Smooth muscle cell (in vitro differentiated cells): Measurements from ENCODE around the gene MYO10. TPM values are rescaled to one million over a fixed set of nuclear protein-coding genes. Genes with fewer than 3 reads are reported as not detected.
A peak's percentile ranks its signal among the peaks of the same experiment; 100 is the strongest.

Experiments
- DNase-seq: peaks from one replicate; lab custom pipeline; 2025; ENCODE audit not compliant: unreplicated experiment; lab: John Stamatoyannopoulos, UW
- H2AFZ ChIP-seq: fragments of 200-600 bp; sonication (generic); 2 replicates; pipeline ENCODE4 v1.6.0; 2016; ENCODE audit warnings: antibody characterized with exemption, low read depth, mild to moderate bottlenecking
- H3F3A ChIP-seq: fragments of 200-600 bp; sonication (generic); 2 replicates; pipeline ENCODE4 v1.6.0; 2017; ENCODE audit warnings: antibody characterized with exemption, low read depth
- H3K27ac ChIP-seq: fragments of 200-600 bp; sonication (generic); 2 replicates; pipeline ENCODE4 v1.5.1; 2016; ENCODE audit warnings: low read depth, mild to moderate bottlenecking
- H3K27me3 ChIP-seq: fragments of 200-600 bp; sonication (generic); 2 replicates; pipeline ENCODE4 v1.6.1; 2016; ENCODE audit warnings: low read depth, mild to moderate bottlenecking
- H3K36me3 ChIP-seq: fragments of 200-600 bp; sonication (generic); 2 replicates; pipeline ENCODE4 v1.5.1; 2016; ENCODE audit warnings: low read depth
- H3K4me1 ChIP-seq: fragments of 200-600 bp; sonication (generic); 2 replicates; pipeline ENCODE4 v1.5.1; 2016; ENCODE audit warnings: low read depth
- H3K4me2 ChIP-seq: fragments of 200-600 bp; sonication (generic); 2 replicates; pipeline ENCODE4 v1.6.0; 2016; ENCODE audit warnings: mild to moderate bottlenecking
- H3K4me3 ChIP-seq: fragments of 200-600 bp; sonication (generic); 2 replicates; pipeline ENCODE4 v1.5.1; 2016; ENCODE audit warnings: mild to moderate bottlenecking
- H3K79me2 ChIP-seq: fragments of 200-600 bp; sonication (generic); 2 replicates; pipeline ENCODE4 v1.6.0; 2016; ENCODE audit warnings: low read depth, mild to moderate bottlenecking
- H3K9ac ChIP-seq: fragments of 200-600 bp; sonication (generic); 2 replicates; pipeline ENCODE4 v1.6.0; 2016; ENCODE audit warnings: low read depth
- H3K9me3 ChIP-seq: fragments of 200-600 bp; sonication (generic); replicated peaks from 2 replicates; pipeline ENCODE4 v1.5.1; 2016; ENCODE audit warnings: low read depth
- H4K20me1 ChIP-seq: fragments of 200-600 bp; sonication (generic); 2 replicates; pipeline ENCODE4 v1.6.0; 2016; ENCODE audit warnings: low read depth
- CTCF ChIP-seq: fragments of 200-600 bp; sonication (generic); IDR thresholded peaks from 2 replicates; pipeline ENCODE4 v1.5.1; 2017; ENCODE audit warnings: borderline replicate concordance, mild to moderate bottlenecking, antibody characterized with exemption; ENCODE audit not compliant: insufficient read depth, poor library complexity, severe bottlenecking
- WGBS: methylation state at CpG from one replicate; pipeline ENCODE4 v1.1.7; 2016; ENCODE audit warnings: low lambda C conversion rate; 5-methylcytosine and 5-hydroxymethylcytosine counted together
- polyA plus RNA-seq: library from polyadenylated mRNA; unstranded; fragments of >200 nt; fragmentation: Nextera tagmentation; extraction: Ambion mirVana; gene quantifications from 2 replicates; pipeline ENCODE4 v1.2.1, GENCODE V29; 2016
- total RNA-seq: library from RNA; depleted of rRNA; stranded (reverse); fragments of >200 nt; gene quantifications from 2 replicates; pipeline ENCODE4 v1.2.3, GENCODE V29; 2014

Gene MYO10
- total and polyA plus RNA-seq, 2 experiments from 2014 or later = 76.4 to 96.8 TPM

GRCh38 chr5:16787278-16787677 is 148.8 kb downstream of the MYO10 start:
- Histone ChIP-seq H3K27me3 (no peaks in the 10 kb centered on the region), H4K20me1 (peaks cover 100% of the 10 kb centered on the region), H3K4me3 (no peak overlapping the region), H3K4me2 (no peak overlapping the region), H3F3A (peaks cover 10% of the 10 kb centered on the region), H3K36me3 (peaks cover 7% of the 10 kb centered on the region), H3K4me1 (no peaks in the 10 kb centered on the region), H3K9ac (no peak overlapping the region), H3K27ac (no peak overlapping the region), H2AFZ (no peak overlapping the region), H3K79me2 (peaks cover 75% of the 10 kb centered on the region), H3K9me3 (no peaks in the 10 kb centered on the region)
- WGBS = 84% methylated on average over 2 of the region's 2 CpGs
- DNase-seq = no peak
- TF ChIP-seq CTCF = no peak

GRCh38 chr5:16784843-16785791 is 151.0 kb downstream of the MYO10 start:
- DNase-seq = no peak
- Histone ChIP-seq H2AFZ (no peak overlapping the region), H3K9ac (no peak overlapping the region), H3K27ac (peak overlapping the region; percentile 0), H4K20me1 (peaks cover 100% of the 10 kb centered on the region), H3K4me3 (no peak overlapping the region), H3F3A (peaks cover 10% of the 10 kb centered on the region), H3K4me2 (no peak overlapping the region), H3K9me3 (no peaks in the 10 kb centered on the region), H3K79me2 (peaks cover 82% of the 10 kb centered on the region), H3K4me1 (no peaks in the 10 kb centered on the region), H3K36me3 (peaks cover 17% of the 10 kb centered on the region), H3K27me3 (no peaks in the 10 kb centered on the region)
- TF ChIP-seq CTCF = no peak
- WGBS = 77% methylated on average over 26 of the region's 26 CpGs

- DNase-seq = no peak
- H3K79me2 ChIP-seq = peaks cover 73% of the 10 kb centered on the region
- TF ChIP-seq CTCF = no peak
- no peak overlapping the region for H2AFZ ChIP-seq
- peaks cover 25% of the 10 kb centered on the region for H3K36me3 ChIP-seq
- no peak overlapping the region for H3K9ac ChIP-seq
- H3K4me2 ChIP-seq = no peak overlapping the region
- H3K4me3 ChIP-seq = no peak overlapping the region
- peak overlapping the region; percentile 9 for H3K27ac ChIP-seq
- no peaks in the 10 kb centered on the region for H3K27me3 ChIP-seq
- no peaks in the 10 kb centered on the region for H3K9me3 ChIP-seq
- H3K4me1 ChIP-seq = no peaks in the 10 kb centered on the region
- peaks cover 10% of the 10 kb centered on the region for H3F3A ChIP-seq
- peaks cover 99% of the 10 kb centered on the region for H4K20me1 ChIP-seq
- 85% methylated on average over 9 of the region's 9 CpGs for WGBS
Measured at GRCh38 chr5:16784088-16784487, 152.0 kb downstream of the MYO10 start.
